DND-41 (cell line): ENCODE data around the gene CR1L.

Experiments used
- EZH2 ChIP-seq: IDR thresholded peaks from 3 replicates; pipeline ENCODE4 v1.6.1; 2012; ENCODE audit warnings: borderline replicate concordance, low read depth, mild to moderate bottlenecking, moderate library complexity, low read length, inconsistent platforms; ENCODE audit not compliant: severe bottlenecking
- TF ChIP-seq, protein P1 (sequence below): IDR thresholded peaks from 2 replicates; pipeline ENCODE4 v1.5.1; 2012; ENCODE audit warnings: borderline replicate concordance, low read length, moderate library complexity, mild to moderate bottlenecking; ENCODE audit not compliant: poor library complexity, severe bottlenecking; ENCODE audit errors: extremely low read depth

- TF ChIP-seq, protein P1, sequence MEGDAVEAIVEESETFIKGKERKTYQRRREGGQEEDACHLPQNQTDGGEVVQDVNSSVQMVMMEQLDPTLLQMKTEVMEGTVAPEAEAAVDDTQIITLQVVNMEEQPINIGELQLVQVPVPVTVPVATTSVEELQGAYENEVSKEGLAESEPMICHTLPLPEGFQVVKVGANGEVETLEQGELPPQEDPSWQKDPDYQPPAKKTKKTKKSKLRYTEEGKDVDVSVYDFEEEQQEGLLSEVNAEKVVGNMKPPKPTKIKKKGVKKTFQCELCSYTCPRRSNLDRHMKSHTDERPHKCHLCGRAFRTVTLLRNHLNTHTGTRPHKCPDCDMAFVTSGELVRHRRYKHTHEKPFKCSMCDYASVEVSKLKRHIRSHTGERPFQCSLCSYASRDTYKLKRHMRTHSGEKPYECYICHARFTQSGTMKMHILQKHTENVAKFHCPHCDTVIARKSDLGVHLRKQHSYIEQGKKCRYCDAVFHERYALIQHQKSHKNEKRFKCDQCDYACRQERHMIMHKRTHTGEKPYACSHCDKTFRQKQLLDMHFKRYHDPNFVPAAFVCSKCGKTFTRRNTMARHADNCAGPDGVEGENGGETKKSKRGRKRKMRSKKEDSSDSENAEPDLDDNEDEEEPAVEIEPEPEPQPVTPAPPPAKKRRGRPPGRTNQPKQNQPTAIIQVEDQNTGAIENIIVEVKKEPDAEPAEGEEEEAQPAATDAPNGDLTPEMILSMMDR: no peak
- no peak for TF ChIP-seq EZH2
Measured at GRCh38 chr1:207670997-207671396, 26.1 kb downstream of the CR1L start.
